GM23338 (cell line): ENCODE results near the gene DPH1. TPM values are rescaled to one million over a fixed set of nuclear protein-coding genes. Genes with fewer than 3 reads are reported as not detected.

Experiments used
- ATAC-seq: fragments of 200-7000 bp; cut with Tn5 transposase; 3 replicates; pipeline ENCODE4 v1.9.1; 2020
- DNase-seq: peaks from one replicate; pipeline ENCODE4 v3.0.0-alpha.2; 2015; ENCODE audit warnings: low spot score
- H2AFZ ChIP-seq: fragments of 200-600 bp; sonication (generic); 2 replicates; pipeline ENCODE4 v1.8.0; 2016; ENCODE audit warnings: antibody characterized with exemption, mild to moderate bottlenecking, moderate library complexity
- H3F3A ChIP-seq: fragments of 200-600 bp; sonication (generic); replicated peaks from 2 replicates; pipeline ENCODE4 v1.8.0; 2017; ENCODE audit warnings: antibody characterized with exemption, mixed run types, low read depth
- H3K27ac ChIP-seq: fragments of 200-600 bp; sonication (generic); 2 replicates; pipeline ENCODE4 v1.6.1; 2016; ENCODE audit warnings: low read depth
- H3K27me3 ChIP-seq: fragments of 200-600 bp; sonication (generic); 2 replicates; pipeline ENCODE4 v1.8.0; 2016; ENCODE audit warnings: mild to moderate bottlenecking, mixed run types, moderate library complexity; ENCODE audit not compliant: insufficient read depth
- H3K36me3 ChIP-seq: fragments of 200-600 bp; sonication (generic); 2 replicates; pipeline ENCODE4 v1.8.0; 2016; ENCODE audit warnings: mild to moderate bottlenecking; ENCODE audit not compliant: insufficient read depth
- H3K4me1 ChIP-seq: fragments of 200-600 bp; sonication (generic); 2 replicates; pipeline ENCODE4 v1.8.0; 2016; ENCODE audit warnings: mild to moderate bottlenecking, moderate library complexity; ENCODE audit not compliant: insufficient read depth
- H3K4me2 ChIP-seq: fragments of 200-600 bp; sonication (generic); 2 replicates; pipeline ENCODE4 v1.7.1; 2017; ENCODE audit warnings: mixed run types
- H3K4me3 ChIP-seq: fragments of 200-600 bp; sonication (generic); 2 replicates; pipeline ENCODE4 v1.6.1; 2016; ENCODE audit warnings: mixed run types
- H3K79me2 ChIP-seq: fragments of 200-600 bp; sonication (generic); replicated peaks from 2 replicates; pipeline ENCODE4 v1.8.0; 2017; ENCODE audit warnings: mild to moderate bottlenecking; ENCODE audit not compliant: insufficient read depth
- H3K9me2 ChIP-seq: fragments of 200-600 bp; sonication (generic); 2 replicates; pipeline ENCODE4 v1.8.0; 2017; ENCODE audit not compliant: insufficient read depth
- H4K20me1 ChIP-seq: fragments of 200-600 bp; sonication (generic); replicated peaks from 2 replicates; pipeline ENCODE4 v1.8.0; 2017; ENCODE audit warnings: mild to moderate bottlenecking; ENCODE audit not compliant: insufficient read depth
- H3K27ac Mint-ChIP-seq: 2 replicates; pipeline ENCODE4 v1.8.0; 2020; ENCODE audit warnings: inconsistent platforms, mild to moderate bottlenecking, moderate library complexity, mixed read lengths
- H3K27me3 Mint-ChIP-seq: 3 replicates; pipeline ENCODE4 v1.8.0; 2022; ENCODE audit warnings: low read depth, mild to moderate bottlenecking, moderate library complexity, mixed read lengths, inconsistent platforms; ENCODE audit not compliant: insufficient read depth, poor library complexity
- H3K36me3 Mint-ChIP-seq: 3 replicates; pipeline ENCODE4 v1.8.0; 2021; ENCODE audit warnings: low read depth, mild to moderate bottlenecking, inconsistent platforms, moderate library complexity, mixed read lengths
- H3K4me1 Mint-ChIP-seq: 3 replicates; pipeline ENCODE4 v1.8.0; 2020; ENCODE audit warnings: mild to moderate bottlenecking, inconsistent platforms, mixed read lengths
- H3K4me3 Mint-ChIP-seq: 3 replicates; pipeline ENCODE4 v1.8.0; 2021; ENCODE audit warnings: moderate library complexity, mild to moderate bottlenecking, inconsistent platforms, mixed read lengths
- H3K9me3 Mint-ChIP-seq: 3 replicates; pipeline ENCODE4 v1.8.0; 2020; ENCODE audit warnings: moderate library complexity, mild to moderate bottlenecking, inconsistent platforms, mixed read lengths
- CREB1 ChIP-seq: fragments of 250-450 bp; sonication (Bioruptor Pico); IDR thresholded peaks from 2 replicates; pipeline ENCODE4 v1.5.0; 2020; ENCODE audit warnings: low read depth, mild to moderate bottlenecking, moderate library complexity
- EZH2 ChIP-seq: fragments of 200-600 bp; sonication (generic); IDR thresholded peaks from one replicate; pipeline ENCODE4 v1.8.0; 2017; ENCODE audit warnings: antibody characterized with exemption, mild to moderate bottlenecking, low read depth; ENCODE audit not compliant: unreplicated experiment
- NANOG ChIP-seq: IDR thresholded peaks from 2 replicates; pipeline ENCODE4 v1.6.1; 2016; ENCODE audit warnings: antibody characterized with exemption, borderline replicate concordance
- POLR2AphosphoS5 ChIP-seq: IDR thresholded peaks from 2 replicates; pipeline ENCODE4 v1.6.1; 2016; ENCODE audit warnings: antibody characterized with exemption, low read depth
- STAT1 ChIP-seq: IDR thresholded peaks from one replicate; pipeline ENCODE4 v1.6.1; 2016; ENCODE audit warnings: antibody characterized with exemption; ENCODE audit not compliant: unreplicated experiment
- ZNF114 ChIP-seq: fragments of 250-450 bp; sonication (Bioruptor Pico); IDR thresholded peaks from 2 replicates; pipeline ENCODE4 v1.5.0; 2020; ENCODE audit warnings: mild to moderate bottlenecking, moderate library complexity
- ZNF331 ChIP-seq: fragments of 250-450 bp; sonication (Bioruptor Pico); IDR thresholded peaks from 2 replicates; pipeline ENCODE4 v1.5.0; 2020; ENCODE audit warnings: low read depth, mild to moderate bottlenecking, moderate library complexity
- polyA plus RNA-seq: library from polyadenylated mRNA; unstranded; fragments of >200 nt; fragmentation: Nextera tagmentation; extraction: Ambion mirVana; gene quantifications from 2 replicates; pipeline ENCODE4 v1.2.1, GENCODE V29; 2016
- total RNA-seq: library from RNA; depleted of rRNA; stranded (reverse); fragments of >200 nt; shearing (Covaris generic); gene quantifications from 2 replicates; pipeline ENCODE4 v1.2.3, GENCODE V29; 2014
- TF ChIP-seq, protein P1 (sequence below): IDR thresholded peaks from one replicate; pipeline ENCODE4 v1.6.1; 2018; ENCODE audit warnings: antibody characterized with exemption; ENCODE audit not compliant: unreplicated experiment
- TF ChIP-seq, protein P2 (sequence below), 2 experiments: fragments of 200-600 bp in 1 of 2; sonication (generic) in 1 of 2; conservative IDR thresholded peaks; 2 replicates each; pipeline versions ENCODE4 v1.5.1 to v1.6.1; 2016 to 2017; ENCODE audit warnings: antibody characterized with exemption in 2 of 2, low read depth in 2 of 2, mild to moderate bottlenecking in 2 of 2, moderate library complexity in 1 of 2
- TF ChIP-seq, protein P3 (sequence below): IDR thresholded peaks from 2 replicates; pipeline ENCODE4 v1.6.1; 2016; ENCODE audit warnings: antibody characterized with exemption

DPH1 gene
- total and polyA plus RNA-seq, 2 experiments from 2014 or later, result 11.8 to 28.2 TPM

DNA sequence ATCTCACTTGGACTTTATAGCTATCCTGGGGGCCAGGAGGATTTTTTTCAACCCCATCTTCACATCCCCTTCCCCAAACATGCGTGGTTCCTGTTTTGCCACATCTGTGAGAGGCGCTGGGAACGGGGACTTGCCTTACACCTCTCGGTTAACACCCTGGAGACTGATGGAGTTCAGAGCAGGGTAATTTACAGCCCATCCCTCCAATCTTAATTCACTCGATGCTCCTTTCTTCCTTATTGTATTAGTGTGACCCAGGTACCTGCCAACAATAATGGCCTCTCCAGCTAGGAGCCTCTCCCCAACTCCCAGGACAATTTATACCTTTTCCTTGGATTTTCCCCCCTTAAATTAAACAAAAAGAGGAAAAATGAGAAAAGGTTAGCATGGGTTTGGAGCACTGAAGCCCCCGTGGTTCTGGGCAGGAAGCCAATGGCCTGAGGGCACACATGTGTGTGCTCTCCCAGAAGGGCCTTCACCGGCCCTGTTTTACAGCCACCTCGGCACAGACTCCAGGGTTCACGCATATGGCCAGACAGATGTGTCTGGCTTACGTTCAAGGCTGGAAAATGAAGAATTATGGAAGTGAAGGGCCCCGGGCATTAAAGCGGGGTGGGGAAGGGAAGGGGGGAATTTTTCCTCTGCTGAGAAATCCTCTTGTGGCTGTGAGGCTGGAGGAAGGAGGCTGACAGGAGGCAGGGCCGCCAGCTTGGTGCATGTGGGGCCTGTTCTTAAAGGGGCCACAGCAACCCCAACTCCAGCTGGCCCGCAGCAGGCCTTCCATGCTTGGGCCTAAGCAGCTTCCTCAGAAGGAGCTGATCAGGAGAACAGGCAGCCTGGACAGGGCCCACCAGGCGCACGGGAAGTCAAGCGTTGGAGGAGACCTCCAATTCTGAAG lies 46.4 kb downstream of the DPH1 start (continued):
- TF ChIP-seq, protein P1, sequence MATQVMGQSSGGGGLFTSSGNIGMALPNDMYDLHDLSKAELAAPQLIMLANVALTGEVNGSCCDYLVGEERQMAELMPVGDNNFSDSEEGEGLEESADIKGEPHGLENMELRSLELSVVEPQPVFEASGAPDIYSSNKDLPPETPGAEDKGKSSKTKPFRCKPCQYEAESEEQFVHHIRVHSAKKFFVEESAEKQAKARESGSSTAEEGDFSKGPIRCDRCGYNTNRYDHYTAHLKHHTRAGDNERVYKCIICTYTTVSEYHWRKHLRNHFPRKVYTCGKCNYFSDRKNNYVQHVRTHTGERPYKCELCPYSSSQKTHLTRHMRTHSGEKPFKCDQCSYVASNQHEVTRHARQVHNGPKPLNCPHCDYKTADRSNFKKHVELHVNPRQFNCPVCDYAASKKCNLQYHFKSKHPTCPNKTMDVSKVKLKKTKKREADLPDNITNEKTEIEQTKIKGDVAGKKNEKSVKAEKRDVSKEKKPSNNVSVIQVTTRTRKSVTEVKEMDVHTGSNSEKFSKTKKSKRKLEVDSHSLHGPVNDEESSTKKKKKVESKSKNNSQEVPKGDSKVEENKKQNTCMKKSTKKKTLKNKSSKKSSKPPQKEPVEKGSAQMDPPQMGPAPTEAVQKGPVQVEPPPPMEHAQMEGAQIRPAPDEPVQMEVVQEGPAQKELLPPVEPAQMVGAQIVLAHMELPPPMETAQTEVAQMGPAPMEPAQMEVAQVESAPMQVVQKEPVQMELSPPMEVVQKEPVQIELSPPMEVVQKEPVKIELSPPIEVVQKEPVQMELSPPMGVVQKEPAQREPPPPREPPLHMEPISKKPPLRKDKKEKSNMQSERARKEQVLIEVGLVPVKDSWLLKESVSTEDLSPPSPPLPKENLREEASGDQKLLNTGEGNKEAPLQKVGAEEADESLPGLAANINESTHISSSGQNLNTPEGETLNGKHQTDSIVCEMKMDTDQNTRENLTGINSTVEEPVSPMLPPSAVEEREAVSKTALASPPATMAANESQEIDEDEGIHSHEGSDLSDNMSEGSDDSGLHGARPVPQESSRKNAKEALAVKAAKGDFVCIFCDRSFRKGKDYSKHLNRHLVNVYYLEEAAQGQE, result no peak
- TF ChIP-seq STAT1, result no peak
- no peak for TF ChIP-seq EZH2
- TF ChIP-seq, protein P2, sequence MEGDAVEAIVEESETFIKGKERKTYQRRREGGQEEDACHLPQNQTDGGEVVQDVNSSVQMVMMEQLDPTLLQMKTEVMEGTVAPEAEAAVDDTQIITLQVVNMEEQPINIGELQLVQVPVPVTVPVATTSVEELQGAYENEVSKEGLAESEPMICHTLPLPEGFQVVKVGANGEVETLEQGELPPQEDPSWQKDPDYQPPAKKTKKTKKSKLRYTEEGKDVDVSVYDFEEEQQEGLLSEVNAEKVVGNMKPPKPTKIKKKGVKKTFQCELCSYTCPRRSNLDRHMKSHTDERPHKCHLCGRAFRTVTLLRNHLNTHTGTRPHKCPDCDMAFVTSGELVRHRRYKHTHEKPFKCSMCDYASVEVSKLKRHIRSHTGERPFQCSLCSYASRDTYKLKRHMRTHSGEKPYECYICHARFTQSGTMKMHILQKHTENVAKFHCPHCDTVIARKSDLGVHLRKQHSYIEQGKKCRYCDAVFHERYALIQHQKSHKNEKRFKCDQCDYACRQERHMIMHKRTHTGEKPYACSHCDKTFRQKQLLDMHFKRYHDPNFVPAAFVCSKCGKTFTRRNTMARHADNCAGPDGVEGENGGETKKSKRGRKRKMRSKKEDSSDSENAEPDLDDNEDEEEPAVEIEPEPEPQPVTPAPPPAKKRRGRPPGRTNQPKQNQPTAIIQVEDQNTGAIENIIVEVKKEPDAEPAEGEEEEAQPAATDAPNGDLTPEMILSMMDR (conservative IDR thresholded peaks at IDR 0.05; ENCODE audit: low read depth in 2 of 2), result no peak
- TF ChIP-seq, protein P3, sequence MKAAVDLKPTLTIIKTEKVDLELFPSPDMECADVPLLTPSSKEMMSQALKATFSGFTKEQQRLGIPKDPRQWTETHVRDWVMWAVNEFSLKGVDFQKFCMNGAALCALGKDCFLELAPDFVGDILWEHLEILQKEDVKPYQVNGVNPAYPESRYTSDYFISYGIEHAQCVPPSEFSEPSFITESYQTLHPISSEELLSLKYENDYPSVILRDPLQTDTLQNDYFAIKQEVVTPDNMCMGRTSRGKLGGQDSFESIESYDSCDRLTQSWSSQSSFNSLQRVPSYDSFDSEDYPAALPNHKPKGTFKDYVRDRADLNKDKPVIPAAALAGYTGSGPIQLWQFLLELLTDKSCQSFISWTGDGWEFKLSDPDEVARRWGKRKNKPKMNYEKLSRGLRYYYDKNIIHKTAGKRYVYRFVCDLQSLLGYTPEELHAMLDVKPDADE, result no peak
- no peak for TF ChIP-seq NANOG

DNA sequence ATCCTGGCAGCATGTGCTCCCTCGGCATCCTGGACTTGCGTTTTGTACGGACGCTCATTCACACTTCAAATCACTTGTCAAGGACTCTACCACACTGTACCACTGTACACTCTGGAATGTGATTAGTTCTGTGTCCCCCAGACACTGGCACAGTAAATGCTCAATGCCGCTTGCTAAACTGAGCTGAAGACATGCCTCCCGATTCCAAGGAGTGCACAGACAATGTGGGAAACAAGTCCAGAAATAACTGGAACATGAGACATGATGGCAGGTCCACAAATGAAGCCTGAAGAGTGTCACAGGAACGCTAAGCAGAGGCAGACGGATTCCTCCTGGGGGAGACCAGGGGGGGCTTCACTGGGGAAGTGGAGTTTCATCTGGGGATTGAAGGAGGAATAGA lies 47.1 kb downstream of the DPH1 start:
- ATAC-seq, result no peak
- Mint-ChIP-seq H3K4me1 (peaks cover 15% of the 10 kb centered on the region), H3K4me3 (no peak overlapping the region), H3K27me3 (peaks cover 14% of the 10 kb centered on the region), H3K9me3 (no peaks in the 10 kb centered on the region), H3K27ac (no peak overlapping the region), H3K36me3 (peaks cover 12% of the 10 kb centered on the region; the same call in 2 of the 3 replicates)
- Histone ChIP-seq H4K20me1 (no peaks in the 10 kb centered on the region), H3K79me2 (no peaks in the 10 kb centered on the region), H3K4me1 (peaks cover 11% of the 10 kb centered on the region; the same call in 1 of the 2 replicates), H3K4me3 (no peak overlapping the region), H3K27ac (no peak overlapping the region), H2AFZ (no peak overlapping the region), H3K9me2 (no peaks in the 10 kb centered on the region), H3F3A (no peaks in the 10 kb centered on the region), H3K4me2 (no peak overlapping the region), H3K27me3 (no peaks in the 10 kb centered on the region), H3K36me3 (no peaks in the 10 kb centered on the region)
- no peak for DNase-seq
- TF ChIP-seq EZH2 (no peak), ZNF114 (CRISPR knock-in tag) (no peak), ZNF331 (CRISPR knock-in tag) (no peak), CREB1 (CRISPR knock-in tag) (no peak), POLR2AphosphoS5 (no peak), NANOG (no peak)
- TF ChIP-seq, protein P3, result no peak
